ENCODE data around the gene LDHD.

DNA sequence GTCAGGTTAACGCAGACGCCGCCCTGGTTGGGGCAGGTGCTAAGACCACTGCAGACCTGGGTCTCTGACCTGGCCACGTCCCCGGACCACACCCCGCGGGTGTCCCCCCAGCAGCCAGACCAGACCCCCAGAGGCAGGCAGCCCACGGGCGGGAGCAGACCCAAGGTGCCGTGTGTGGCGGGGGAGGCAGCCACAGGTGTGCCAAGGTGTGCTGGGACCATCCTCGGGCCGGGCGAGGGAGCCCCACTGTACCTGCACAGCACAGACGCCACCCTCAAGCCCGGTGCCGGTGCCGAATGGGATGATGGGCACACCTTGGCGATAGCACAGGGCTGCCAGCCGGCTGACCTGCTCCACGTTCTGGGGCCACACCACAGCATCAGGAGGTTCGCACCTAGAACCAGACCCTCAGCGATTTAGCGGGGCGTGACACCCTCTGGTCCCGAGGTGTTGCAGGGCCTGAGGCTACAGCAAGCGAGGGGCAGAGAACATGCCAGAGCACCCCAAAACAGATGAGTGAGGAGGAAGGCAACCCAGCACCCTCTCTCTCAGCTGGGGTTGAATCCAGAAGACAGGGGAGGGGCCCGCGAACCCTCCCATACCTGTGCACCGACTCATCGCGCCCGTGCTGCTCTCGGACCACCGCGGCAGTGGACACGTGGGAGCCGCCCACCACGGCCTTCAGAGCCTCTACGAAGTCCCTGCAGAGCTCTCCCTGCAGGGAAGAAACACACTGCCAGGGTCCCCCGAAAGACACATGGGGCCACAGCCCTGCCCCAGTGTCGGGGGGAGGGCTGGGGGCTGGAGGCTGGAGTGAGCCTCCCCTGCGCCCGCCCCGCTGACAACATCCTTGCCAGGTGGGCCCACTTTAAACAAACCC lies 1.4 kb downstream of the LDHD start:
- TF ChIP-seq, protein P1, sequence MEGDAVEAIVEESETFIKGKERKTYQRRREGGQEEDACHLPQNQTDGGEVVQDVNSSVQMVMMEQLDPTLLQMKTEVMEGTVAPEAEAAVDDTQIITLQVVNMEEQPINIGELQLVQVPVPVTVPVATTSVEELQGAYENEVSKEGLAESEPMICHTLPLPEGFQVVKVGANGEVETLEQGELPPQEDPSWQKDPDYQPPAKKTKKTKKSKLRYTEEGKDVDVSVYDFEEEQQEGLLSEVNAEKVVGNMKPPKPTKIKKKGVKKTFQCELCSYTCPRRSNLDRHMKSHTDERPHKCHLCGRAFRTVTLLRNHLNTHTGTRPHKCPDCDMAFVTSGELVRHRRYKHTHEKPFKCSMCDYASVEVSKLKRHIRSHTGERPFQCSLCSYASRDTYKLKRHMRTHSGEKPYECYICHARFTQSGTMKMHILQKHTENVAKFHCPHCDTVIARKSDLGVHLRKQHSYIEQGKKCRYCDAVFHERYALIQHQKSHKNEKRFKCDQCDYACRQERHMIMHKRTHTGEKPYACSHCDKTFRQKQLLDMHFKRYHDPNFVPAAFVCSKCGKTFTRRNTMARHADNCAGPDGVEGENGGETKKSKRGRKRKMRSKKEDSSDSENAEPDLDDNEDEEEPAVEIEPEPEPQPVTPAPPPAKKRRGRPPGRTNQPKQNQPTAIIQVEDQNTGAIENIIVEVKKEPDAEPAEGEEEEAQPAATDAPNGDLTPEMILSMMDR (IDR thresholded peaks at IDR 0.05), result no peak
- no peak for TF ChIP-seq ZFX (IDR thresholded peaks at IDR 0.05; ENCODE audit: borderline replicate concordance)

Data from 22Rv1 (cell line).